Astrocyte (in vitro differentiated cells and primary cell): ENCODE measurements around the gene KCNA2. TPM values are rescaled to one million over a fixed set of nuclear protein-coding genes. Genes with fewer than 3 reads are reported as not detected.

Experiments used
- DNase-seq: peaks from one replicate; pipeline ENCODE4 v3.0.0-alpha.2; 2010; ENCODE audit warnings: low read depth
- FAIRE-seq: peaks from 2 replicates; lab custom pipeline; 2011; peaks lifted over from hg19 to GRCh38; lab: Jason Lieb, UNC
- H2AFZ ChIP-seq: 2 replicates; pipeline ENCODE4 v1.6.0; 2012; ENCODE audit warnings: low read depth, low read length, inconsistent platforms
- H3K27ac ChIP-seq: 2 replicates; pipeline ENCODE4 v1.5.1; 2011; ENCODE audit warnings: low read depth, low read length, inconsistent platforms
- H3K27me3 ChIP-seq: 2 replicates; pipeline ENCODE4 v1.6.0; 2011; ENCODE audit warnings: low read length, inconsistent platforms; ENCODE audit not compliant: insufficient read depth
- H3K36me3 ChIP-seq: 2 replicates; pipeline ENCODE4 v1.5.1; 2011; ENCODE audit warnings: low read length, inconsistent platforms; ENCODE audit not compliant: insufficient read depth
- H3K4me1 ChIP-seq: 2 replicates; pipeline ENCODE4 v1.5.1; 2011; ENCODE audit warnings: low read length, inconsistent platforms; ENCODE audit not compliant: insufficient read depth
- H3K4me2 ChIP-seq: 2 replicates; pipeline ENCODE4 v1.6.0; 2012; ENCODE audit warnings: low read length, inconsistent platforms
- H3K4me3 ChIP-seq: 2 replicates; pipeline ENCODE4 v1.5.1; 2011; ENCODE audit warnings: low read depth, mild to moderate bottlenecking, low read length, inconsistent platforms; ENCODE audit not compliant: insufficient read depth
- H3K79me2 ChIP-seq: 2 replicates; pipeline ENCODE4 v1.6.0; 2012; ENCODE audit warnings: mild to moderate bottlenecking, low read length, inconsistent platforms; ENCODE audit not compliant: insufficient read depth
- H3K9ac ChIP-seq: 2 replicates; pipeline ENCODE4 v1.6.0; 2012; ENCODE audit warnings: mild to moderate bottlenecking, low read length, inconsistent platforms
- H3K9me3 ChIP-seq: 2 replicates; pipeline ENCODE4 v1.5.1; 2012; ENCODE audit warnings: low read depth, mild to moderate bottlenecking, low read length, inconsistent platforms; ENCODE audit not compliant: insufficient read depth
- H4K20me1 ChIP-seq: 2 replicates; pipeline ENCODE4 v1.6.0; 2012; ENCODE audit warnings: low read length, inconsistent platforms; ENCODE audit not compliant: insufficient read depth
- H3K27ac Mint-ChIP-seq: one replicate; pipeline ENCODE4 v1.8.0; 2021; ENCODE audit warnings: mild to moderate bottlenecking, mixed read lengths; ENCODE audit not compliant: unreplicated experiment
- H3K27me3 Mint-ChIP-seq: one replicate; pipeline ENCODE4 v1.8.0; 2021; ENCODE audit warnings: low read depth, mixed read lengths; ENCODE audit not compliant: unreplicated experiment
- H3K36me3 Mint-ChIP-seq: one replicate; pipeline ENCODE4 v1.8.0; 2021; ENCODE audit warnings: low read depth, mixed read lengths; ENCODE audit not compliant: unreplicated experiment
- H3K4me1 Mint-ChIP-seq: one replicate; pipeline ENCODE4 v1.8.0; 2021; ENCODE audit warnings: low read depth, mixed read lengths; ENCODE audit not compliant: unreplicated experiment
- H3K4me3 Mint-ChIP-seq: one replicate; pipeline ENCODE4 v1.8.0; 2021; ENCODE audit warnings: mild to moderate bottlenecking, moderate library complexity, mixed read lengths; ENCODE audit not compliant: unreplicated experiment
- H3K9me3 Mint-ChIP-seq: one replicate; pipeline ENCODE4 v1.8.0; 2021; ENCODE audit warnings: mild to moderate bottlenecking, mixed read lengths; ENCODE audit not compliant: unreplicated experiment
- EZH2 ChIP-seq: IDR thresholded peaks from 2 replicates; pipeline ENCODE4 v1.6.1; 2012; ENCODE audit warnings: mild to moderate bottlenecking, low read length, inconsistent platforms; ENCODE audit not compliant: insufficient read depth
- total RNA-seq: library from RNA; stranded (reverse); gene quantifications from 2 replicates; pipeline ENCODE4 v1.2.1, GENCODE V29; 2021
- TF ChIP-seq, protein P1 (sequence below): IDR thresholded peaks from 2 replicates; pipeline ENCODE4 v1.5.1; 2011; ENCODE audit warnings: low read depth, mild to moderate bottlenecking, inconsistent platforms, low read length, moderate library complexity; ENCODE audit not compliant: insufficient read depth

KCNA2 gene
- total RNA-seq, 1 donor from 2014 or later = 0.57 TPM

DNA sequence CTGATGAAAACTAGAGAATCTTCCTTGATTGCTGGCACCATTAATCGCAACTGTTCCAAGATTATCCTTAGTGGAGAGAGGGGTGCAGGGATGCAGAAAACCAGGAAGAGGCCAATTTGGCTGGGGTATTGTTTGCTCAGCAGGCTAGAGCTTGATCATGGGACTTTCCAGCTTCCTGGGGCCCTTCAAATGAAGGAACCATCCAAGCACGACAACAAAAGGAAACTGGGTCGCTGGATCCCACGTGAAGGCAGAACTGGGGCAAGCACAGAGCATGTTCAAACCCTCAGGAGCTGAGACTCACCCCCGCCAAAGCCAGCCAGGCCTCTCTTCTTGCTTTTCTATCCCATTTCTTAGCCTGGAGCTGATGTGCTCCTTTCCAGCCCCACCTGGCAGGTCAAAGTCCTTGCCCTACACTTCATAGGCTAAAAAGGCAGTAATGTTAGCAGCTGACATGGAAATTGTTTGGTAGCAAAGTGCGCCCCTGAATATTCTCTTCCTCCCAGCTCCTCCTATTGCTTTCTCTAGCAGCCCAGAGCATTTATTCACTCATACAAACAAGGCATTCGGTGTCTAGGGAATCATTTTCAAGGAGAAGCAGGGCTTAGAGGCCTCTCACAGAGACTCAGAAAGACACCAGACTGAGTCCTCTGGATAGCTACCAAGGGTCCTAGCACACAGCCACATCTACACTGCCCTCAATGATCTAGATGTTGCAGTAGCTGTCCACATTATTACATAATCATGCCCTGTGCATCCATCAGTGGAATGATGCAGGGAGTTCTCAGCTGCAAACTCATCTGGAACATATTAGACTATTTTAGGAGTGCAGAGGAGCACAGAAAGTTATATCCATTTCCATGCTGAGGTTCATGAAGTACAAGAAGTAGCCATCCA lies 11.5 kb downstream of the KCNA2 start:
- peaks cover 74% of the 10 kb centered on the region for H3K27me3 Mint-ChIP-seq

DNA sequence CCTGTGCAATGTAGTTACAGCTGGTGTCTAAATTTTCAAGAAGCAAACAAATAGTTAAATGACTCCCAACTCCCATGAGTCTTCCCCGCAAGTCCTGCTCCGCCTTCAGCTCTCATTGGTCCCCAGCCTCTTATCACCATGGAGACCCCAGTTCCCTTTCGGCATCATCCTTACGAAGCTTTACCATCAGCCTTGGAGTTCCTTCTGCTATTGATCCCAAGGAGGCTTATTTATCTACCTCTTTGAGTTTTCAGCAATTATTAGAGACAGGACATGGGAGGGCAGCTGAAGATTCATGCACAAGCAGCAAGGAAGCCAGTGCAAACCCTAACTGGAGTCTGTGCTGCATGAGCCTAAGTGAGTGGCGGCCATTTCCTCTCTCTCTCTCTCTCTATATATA lies 12.3 kb downstream of the KCNA2 start:
- H3K4me2 ChIP-seq = no peak overlapping the region
- TF ChIP-seq, protein P1, sequence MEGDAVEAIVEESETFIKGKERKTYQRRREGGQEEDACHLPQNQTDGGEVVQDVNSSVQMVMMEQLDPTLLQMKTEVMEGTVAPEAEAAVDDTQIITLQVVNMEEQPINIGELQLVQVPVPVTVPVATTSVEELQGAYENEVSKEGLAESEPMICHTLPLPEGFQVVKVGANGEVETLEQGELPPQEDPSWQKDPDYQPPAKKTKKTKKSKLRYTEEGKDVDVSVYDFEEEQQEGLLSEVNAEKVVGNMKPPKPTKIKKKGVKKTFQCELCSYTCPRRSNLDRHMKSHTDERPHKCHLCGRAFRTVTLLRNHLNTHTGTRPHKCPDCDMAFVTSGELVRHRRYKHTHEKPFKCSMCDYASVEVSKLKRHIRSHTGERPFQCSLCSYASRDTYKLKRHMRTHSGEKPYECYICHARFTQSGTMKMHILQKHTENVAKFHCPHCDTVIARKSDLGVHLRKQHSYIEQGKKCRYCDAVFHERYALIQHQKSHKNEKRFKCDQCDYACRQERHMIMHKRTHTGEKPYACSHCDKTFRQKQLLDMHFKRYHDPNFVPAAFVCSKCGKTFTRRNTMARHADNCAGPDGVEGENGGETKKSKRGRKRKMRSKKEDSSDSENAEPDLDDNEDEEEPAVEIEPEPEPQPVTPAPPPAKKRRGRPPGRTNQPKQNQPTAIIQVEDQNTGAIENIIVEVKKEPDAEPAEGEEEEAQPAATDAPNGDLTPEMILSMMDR = no peak
- no peak for TF ChIP-seq EZH2
- FAIRE-seq = no peak
- no peak overlapping the region for H3K9ac ChIP-seq
- no peaks in the 10 kb centered on the region for H3K4me1 ChIP-seq
- no peak overlapping the region for H3K4me3 Mint-ChIP-seq
- H3K4me3 ChIP-seq = no peak overlapping the region
- no peak overlapping the region for H3K27ac Mint-ChIP-seq
- peaks cover 8% of the 10 kb centered on the region for H3K9me3 Mint-ChIP-seq
- no peaks in the 10 kb centered on the region for H4K20me1 ChIP-seq
- H3K9me3 ChIP-seq = no peaks in the 10 kb centered on the region
- H3K4me1 Mint-ChIP-seq = no peaks in the 10 kb centered on the region
- DNase-seq = no peak
- no peaks in the 10 kb centered on the region for H3K27me3 ChIP-seq
- peaks cover 72% of the 10 kb centered on the region for H3K27me3 Mint-ChIP-seq
- no peak overlapping the region for H3K27ac ChIP-seq
- no peak overlapping the region for H2AFZ ChIP-seq
- no peaks in the 10 kb centered on the region for H3K36me3 ChIP-seq
- no peaks in the 10 kb centered on the region for H3K79me2 ChIP-seq
- H3K36me3 Mint-ChIP-seq = no peaks in the 10 kb centered on the region

More for the DNA sequence above, 11.5 kb downstream of the KCNA2 start:
- Mint-ChIP-seq H3K4me1 (no peaks in the 10 kb centered on the region), H3K4me3 (no peak overlapping the region), H3K27ac (no peak overlapping the region), H3K36me3 (no peaks in the 10 kb centered on the region), H3K9me3 (peaks cover 8% of the 10 kb centered on the region)
- no peaks in the 10 kb centered on the region for H4K20me1 ChIP-seq
- H3K4me2 ChIP-seq = no peak overlapping the region
- H3K27me3 ChIP-seq = no peaks in the 10 kb centered on the region
- no peaks in the 10 kb centered on the region for H3K36me3 ChIP-seq
- TF ChIP-seq EZH2 = no peak
- TF ChIP-seq, protein P1 = no peak
- no peak for FAIRE-seq
- H2AFZ ChIP-seq = no peak overlapping the region
- no peaks in the 10 kb centered on the region for H3K79me2 ChIP-seq
- H3K27ac ChIP-seq = no peak overlapping the region
- no peak overlapping the region for H3K9ac ChIP-seq
- H3K4me3 ChIP-seq = no peak overlapping the region
- no peaks in the 10 kb centered on the region for H3K4me1 ChIP-seq
- DNase-seq = no peak
- no peaks in the 10 kb centered on the region for H3K9me3 ChIP-seq

DNA sequence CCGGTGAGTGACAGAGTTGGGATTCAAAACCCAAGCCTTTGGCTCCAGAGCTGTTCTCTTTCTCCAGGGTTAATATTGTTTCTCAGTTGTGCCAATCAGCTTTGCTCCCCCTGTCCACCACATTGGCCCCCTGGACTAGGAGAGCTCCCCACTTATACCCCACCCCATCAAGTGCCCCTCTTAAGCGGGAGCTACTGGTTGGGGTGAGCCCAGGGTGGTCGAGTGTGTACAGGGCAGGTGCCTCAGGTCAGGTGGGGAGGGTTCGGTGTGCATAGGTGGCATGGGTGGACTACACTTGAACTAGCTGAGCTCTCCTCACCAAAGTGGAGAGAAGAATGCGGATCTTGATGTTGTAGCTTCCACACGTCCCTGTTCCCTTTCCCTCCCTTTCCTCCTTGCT lies 14.2 kb downstream of the KCNA2 start:
- Mint-ChIP-seq H3K4me3 (no peak overlapping the region), H3K27ac (no peak overlapping the region), H3K27me3 (peaks cover 73% of the 10 kb centered on the region), H3K9me3 (peaks cover 3% of the 10 kb centered on the region), H3K4me1 (no peaks in the 10 kb centered on the region), H3K36me3 (no peaks in the 10 kb centered on the region)
- H3K9ac ChIP-seq = no peak overlapping the region
- no peaks in the 10 kb centered on the region for H3K4me1 ChIP-seq
- no peaks in the 10 kb centered on the region for H4K20me1 ChIP-seq
- H3K4me2 ChIP-seq = no peak overlapping the region
- no peak overlapping the region for H3K27ac ChIP-seq
- DNase-seq (no peak), FAIRE-seq (no peak)
- H3K27me3 ChIP-seq = no peaks in the 10 kb centered on the region
- no peaks in the 10 kb centered on the region for H3K79me2 ChIP-seq
- H2AFZ ChIP-seq = no peak overlapping the region
- no peak overlapping the region for H3K4me3 ChIP-seq
- no peak for TF ChIP-seq EZH2
- TF ChIP-seq, protein P1 = no peak
- H3K36me3 ChIP-seq = no peaks in the 10 kb centered on the region
- H3K9me3 ChIP-seq = no peaks in the 10 kb centered on the region
